Fibroblast of skin of right biceps (primary cell): ENCODE results near the gene TMEM117.
"Not testable (repeated sequence)": the region's sequence is repeated elsewhere in the genome, so short reads cannot be mapped to it uniquely, and the experiment has no call there.

ENCODE experiments used
- DNase-seq: peaks from one replicate; pipeline ENCODE4 v3.0.0-alpha.2; 2013

The TMEM117 gene

GRCh38 chr12:44118946-44119345 lies 283.1 kb downstream of the TMEM117 start:
- no peak for DNase-seq

- no peak for DNase-seq
Measured at GRCh38 chr12:44126806-44127205, 290.9 kb downstream of the TMEM117 start.

DNA sequence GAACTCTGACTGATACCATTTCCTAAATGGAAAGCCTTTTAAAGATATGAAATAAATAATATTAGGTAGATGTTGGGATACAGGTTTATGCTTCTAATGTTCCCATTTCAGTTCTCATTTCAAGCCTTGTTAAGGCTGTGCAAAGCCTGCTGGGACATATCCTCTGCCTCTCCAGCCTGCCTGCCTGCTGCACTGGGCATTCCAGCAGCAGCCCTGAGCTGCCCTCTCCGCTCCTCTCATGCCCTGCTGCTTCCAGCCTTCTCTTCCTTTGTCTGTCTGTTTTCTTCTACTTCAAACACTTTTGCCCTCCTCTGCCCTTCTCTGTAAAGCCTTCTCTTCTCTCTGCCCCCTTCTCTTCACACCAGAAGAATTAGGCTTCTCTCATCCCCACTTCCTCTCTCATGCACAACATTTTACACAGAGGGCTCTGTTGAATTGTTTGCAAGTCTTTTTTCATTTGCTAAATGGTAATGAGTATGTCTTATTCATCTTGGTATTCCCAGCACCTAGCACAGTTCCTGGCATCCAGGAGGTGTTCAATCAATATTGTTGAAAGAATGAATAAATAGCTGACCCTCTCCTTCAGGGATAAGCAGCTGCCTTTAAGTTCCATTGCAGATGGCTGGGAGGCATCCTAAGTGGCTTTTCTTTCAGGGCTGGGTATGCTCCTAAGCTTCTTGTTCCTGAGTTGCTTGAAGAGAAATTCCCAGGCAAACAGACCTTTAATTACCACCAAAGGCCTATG lies 292.3 kb downstream of the TMEM117 start:
- no peak for DNase-seq

DNA sequence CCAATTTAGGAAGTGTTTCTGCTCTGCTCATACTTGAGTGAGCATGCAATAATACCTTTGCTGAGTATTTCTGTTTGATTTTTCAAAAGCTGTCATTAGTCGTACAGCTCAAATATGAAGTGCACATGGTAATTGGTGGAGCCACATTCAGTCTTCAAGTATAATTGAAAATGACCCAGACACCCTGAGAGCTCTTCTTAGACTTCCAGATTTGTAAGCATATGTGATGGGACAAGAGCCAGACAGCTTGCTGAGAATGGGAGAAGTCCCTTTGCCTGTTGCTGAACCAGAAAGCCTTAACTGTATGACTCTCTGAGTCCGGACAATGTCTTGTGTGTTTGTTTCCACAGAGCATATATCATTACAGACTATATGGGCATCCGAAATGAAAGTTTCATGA lies 307.3 kb downstream of the TMEM117 start:
- DNase-seq, result no peak

- DNase-seq, result no peak
Measured at GRCh38 chr12:44148936-44149335, 313.1 kb downstream of the TMEM117 start.

- peak; percentile 1 for DNase-seq
Measured at GRCh38 chr12:44154128-44154527, 318.2 kb downstream of the TMEM117 start.

DNA sequence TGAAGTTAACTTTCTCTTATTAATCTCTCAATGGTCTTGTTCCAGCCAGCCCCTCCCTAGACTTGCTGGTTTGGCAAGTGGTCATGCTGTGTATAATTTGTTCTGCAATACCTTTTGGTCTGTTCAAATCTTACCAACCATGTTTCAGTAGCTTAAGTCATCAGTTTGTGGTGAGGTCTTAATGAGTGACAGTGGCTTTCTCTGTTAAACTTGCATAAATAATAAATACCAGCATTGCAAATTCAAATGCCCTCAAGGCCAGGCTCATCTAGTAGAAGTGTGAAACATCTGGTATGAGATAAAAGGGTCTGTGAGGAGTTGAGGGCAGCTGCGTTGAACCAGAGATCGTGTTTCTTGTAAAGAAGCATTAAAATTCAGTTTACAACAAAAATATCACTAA lies 319.5 kb downstream of the TMEM117 start:
- no peak for DNase-seq

- no peak for DNase-seq
Measured at GRCh38 chr12:44157359-44157758, 321.5 kb downstream of the TMEM117 start.

DNA sequence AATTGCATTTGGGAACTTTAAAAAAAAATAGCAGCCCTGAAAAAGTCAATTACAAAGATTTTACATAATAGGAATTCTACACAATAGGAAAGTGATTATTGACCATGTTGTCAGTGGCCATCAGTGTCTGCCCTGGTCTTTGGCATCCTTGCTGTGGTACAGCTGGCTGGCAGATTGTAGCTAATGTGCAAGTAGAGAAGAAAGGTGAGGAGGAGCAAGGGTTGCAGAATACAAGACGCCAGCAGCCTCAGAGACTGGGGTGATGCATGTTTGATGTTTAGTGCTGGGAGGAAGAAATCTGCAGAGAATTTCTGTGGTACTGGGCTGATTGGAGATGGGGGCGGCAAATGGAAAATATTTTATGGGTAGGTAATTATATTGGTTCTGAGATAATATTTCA lies 322.9 kb downstream of the TMEM117 start:
- DNase-seq, result no peak

DNA sequence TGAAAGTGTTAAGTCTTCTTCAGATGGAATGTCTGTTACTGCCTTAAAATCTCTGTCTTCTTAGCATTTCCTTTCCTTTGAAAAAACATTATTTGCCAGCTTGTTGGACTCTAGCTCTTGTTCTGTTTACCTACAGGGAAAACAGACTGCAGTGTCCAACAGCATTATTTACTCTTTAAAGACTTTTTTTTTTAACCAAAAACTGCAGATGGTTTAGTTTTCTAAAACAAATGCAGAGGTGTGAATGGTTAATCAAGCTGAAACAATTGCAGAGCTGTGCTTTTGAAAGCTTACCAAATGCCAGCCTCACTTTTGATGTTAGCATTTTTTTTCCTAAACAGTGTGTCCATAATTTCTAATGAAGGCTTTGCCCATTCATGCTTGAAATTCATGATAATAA lies 323.3 kb downstream of the TMEM117 start:
- DNase-seq, result no peak

DNA sequence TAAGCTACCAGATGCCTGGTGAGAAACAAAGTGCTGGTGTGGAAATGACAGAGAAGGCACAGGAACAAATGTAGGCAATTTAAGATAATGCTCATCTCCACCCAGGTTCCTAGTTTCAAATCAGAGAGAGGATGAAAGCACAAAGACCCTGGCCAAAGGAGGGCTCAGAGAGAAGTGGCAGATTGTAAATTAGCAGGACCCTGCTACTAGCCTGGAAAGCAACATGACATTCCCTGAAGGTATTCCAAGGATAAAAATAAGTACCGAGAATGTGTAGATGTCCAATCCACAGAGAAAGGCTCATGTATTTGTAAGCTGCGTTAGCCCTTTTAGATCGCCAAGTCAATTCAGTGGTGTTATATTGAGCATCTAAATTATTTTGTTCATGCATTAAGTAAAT lies 324.0 kb downstream of the TMEM117 start:
- no peak for DNase-seq

DNA sequence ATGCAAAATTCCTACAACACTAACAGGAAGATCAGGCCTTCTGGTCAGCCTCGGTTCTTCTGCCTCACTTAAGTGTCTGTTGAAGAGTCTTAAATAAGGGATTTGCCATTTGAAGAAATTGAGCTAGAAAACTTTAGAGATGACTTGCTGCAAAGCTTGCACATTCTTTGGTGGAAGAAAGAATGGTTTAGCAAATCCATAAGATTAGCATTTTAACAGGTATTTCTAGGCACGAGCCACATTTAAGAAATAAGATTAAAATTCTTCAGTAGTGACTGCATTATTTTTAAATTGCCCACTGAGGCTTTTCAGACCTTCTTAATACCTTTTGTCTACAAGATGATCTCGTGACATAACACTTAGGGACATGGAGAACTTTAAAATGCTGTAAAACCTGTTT lies 327.1 kb downstream of the TMEM117 start:
- no peak for DNase-seq

DNA sequence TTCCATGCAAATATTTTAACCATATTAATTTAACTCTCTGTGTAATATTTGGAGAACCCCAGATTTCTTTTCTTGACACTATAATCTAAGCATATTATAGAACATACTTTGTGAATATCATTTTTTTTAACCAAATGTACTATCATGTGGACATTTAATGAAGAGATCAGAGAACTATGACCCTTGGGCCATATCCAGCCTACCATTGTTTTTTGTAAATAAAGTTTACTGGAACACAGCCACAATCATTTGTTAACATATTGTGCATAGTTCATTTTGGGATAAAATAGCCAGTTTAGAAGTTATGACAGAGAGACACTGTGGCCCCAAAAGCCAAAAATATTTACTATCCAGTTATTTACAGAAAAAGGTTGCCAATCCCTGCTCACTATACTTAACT lies 338.2 kb downstream of the TMEM117 start:
- no peak for DNase-seq

- DNase-seq, result no peak
Measured at GRCh38 chr12:44184499-44185206, 348.8 kb downstream of the TMEM117 start.

- DNase-seq, result no peak
Measured at GRCh38 chr12:44193281-44193680, 357.4 kb downstream of the TMEM117 start.

- DNase-seq, result not testable (repeated sequence)
Measured at GRCh38 chr12:44195719-44196118, 359.8 kb downstream of the TMEM117 start.

DNA sequence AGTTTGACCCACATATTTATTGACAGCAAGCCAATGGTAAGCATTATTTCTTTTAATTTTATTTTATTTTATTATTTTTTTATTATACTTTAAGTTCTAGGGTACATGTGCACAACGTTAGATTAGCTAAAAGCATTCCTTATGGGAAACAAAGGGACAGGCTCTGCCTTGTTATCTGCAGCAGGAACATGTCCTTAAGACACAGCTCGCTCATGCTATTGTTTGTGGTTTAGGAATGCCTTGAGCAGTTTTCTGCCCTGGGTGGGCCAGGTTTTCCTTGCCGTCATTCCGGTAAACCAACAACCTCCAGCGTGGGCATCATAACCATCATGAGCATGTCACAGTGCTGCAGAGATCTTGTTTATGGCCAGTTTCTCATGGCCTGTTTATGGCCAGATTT lies 370.2 kb downstream of the TMEM117 start:
- no peak for DNase-seq

DNA sequence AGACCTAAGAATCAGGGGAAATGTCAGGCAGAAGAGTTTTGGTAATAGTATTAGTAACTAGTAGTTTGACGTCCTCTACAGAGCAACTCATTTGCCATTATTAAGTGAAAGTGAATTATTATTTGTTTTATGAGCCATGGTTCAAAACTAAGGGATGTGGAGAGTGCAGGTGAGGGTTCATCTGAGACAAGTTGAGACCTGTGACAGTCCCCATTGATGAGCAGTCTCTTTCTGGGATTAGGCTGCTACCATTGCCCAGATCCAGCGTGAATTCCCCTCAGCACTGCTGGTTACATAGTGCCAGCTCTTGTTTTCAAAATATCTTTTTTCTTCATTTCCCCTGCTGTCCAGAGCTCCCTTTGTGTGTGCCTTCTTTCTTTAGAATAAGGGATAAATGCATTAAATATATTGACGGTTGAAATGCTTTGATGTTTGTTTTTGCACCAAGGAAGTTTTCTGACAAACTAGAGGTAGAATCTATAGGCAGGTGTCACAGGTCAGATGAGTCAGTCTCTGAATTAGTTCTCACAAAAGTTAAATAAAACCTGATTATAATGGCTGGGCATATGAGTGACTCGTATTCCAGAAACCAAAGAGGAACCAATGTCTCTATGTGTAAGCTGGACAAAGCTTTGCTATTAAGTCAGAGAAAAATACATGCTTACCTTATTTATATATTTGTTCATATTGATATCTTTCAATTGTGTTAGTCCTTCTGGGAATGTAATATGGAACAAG lies 381.4 kb downstream of the TMEM117 start:
- no peak for DNase-seq

GRCh38 chr12:44223736-44224135 lies 387.9 kb downstream of the TMEM117 start:
- DNase-seq, result no peak

DNA sequence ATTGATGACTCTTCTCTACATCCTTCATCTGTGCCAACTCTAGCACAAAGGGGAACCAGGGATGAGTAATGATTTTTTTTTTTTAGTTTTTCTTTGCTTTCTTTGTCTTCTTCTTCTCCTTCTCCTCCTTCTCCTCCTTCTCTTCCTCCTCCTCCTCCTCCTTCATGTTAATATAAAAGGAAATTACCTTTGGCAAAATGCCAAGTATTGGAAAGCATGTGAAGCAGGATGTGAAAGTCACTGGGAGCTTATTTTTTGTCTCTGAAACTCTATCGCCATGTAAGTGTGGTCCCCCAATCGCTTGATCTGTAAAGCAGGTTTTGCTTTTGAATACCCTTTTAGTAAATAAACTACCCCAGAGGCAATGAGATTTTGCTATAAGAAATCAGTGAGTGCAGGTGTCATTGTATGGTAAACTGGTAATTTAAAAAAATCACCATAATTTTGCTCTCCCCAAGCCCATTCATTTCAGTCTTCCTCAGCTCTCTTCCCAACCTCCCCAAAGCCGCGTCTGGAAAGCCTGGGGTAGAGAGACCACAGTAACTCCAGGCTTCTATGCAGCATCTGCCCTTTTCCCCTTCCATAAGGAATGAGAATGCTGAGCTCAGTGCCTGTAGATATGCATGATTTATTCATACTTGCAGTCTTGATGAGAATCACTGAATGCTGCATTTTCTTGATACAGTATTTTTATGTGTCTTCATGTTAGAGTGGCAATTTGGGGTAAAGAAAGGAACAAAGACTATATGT lies 388.7 kb downstream of the TMEM117 start:
- no peak for DNase-seq

- no peak for DNase-seq
Measured at GRCh38 chr12:44225149-44225510, 389.2 kb downstream of the TMEM117 start.

GRCh38 chr12:44227616-44228015 lies 391.7 kb downstream of the TMEM117 start:
- DNase-seq, result no peak

DNA sequence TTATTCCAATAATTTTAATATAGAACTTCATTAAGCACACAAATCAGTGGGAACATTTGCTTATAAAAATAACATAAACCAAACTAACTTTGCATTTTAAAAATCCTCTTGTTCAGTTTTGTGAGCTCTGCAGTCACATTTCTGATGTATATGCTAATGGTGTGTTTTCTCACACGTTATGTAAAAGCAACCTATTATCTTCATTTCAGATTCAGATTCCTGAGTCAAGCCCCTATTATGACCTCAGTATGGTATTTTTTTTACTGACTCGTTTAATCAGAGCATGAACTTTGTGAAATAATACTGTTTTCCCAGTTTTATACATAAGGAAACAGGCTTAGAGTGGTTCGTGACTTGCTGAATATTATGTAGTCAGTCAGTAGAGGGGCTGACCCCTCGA lies 394.0 kb downstream of the TMEM117 start:
- DNase-seq, result no peak
